GM19328 (cell line): ENCODE results near the gene C3orf22.
"Not testable (repeated sequence)": the region's sequence is repeated elsewhere in the genome, so short reads cannot be mapped to it uniquely, and the experiment has no call there.

Source experiments
- ATAC-seq: cut with Tn5 transposase; IDR thresholded peaks from one replicate; pipeline ENCODE4 v1.9.1; 2021; ENCODE audit warnings: mild to moderate bottlenecking, moderate library complexity; ENCODE audit not compliant: unreplicated experiment

Gene C3orf22

DNA sequence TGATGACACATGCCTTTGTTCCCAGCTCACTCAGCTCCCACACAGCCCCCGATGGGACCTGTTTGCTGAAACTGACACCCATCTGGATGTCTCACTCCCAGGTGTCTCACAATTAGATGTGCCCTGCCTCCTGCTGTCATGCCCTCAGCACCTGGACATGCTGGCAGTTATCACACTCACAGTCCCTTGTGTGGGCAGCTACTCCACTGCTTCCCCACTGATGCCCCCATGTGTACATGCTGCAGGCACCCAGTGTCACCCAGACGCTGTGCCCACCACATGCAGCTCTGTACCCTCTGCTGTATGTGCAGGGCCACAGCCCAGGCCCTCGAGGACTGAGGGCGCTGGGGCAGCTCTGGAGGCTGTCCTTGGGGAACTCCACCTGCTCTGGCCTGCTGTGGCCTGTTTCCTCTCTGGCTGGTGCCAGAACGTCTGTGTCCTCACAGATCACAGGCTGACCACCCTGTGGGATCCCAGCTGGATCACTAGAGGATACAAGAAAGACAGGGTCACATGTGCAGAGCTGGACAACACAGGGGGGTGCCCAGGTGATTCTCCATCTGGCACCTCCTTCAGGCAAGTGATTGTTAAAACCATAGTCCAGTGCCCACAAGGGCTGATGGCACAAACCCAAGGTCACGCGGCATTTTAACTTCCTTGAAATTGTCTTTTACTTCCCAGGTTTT, 14.0 kb downstream of the C3orf22 start:
- ATAC-seq, result no peak

- no peak for ATAC-seq
These were observed 15.2 kb downstream of the C3orf22 start for GRCh38 chr3:126543457-126544061.

GRCh38 chr3:126542340-126543241, 16.1 kb downstream of the C3orf22 start:
- ATAC-seq, result no peak

GRCh38 chr3:126541628-126542339, 16.9 kb downstream of the C3orf22 start:
- no peak for ATAC-seq

- ATAC-seq, result no peak
These were observed 17.6 kb downstream of the C3orf22 start for GRCh38 chr3:126540951-126541627.

- no peak for ATAC-seq
These were observed 18.3 kb downstream of the C3orf22 start for GRCh38 chr3:126540342-126540849.

GRCh38 chr3:126539558-126540250, 19.0 kb downstream of the C3orf22 start:
- no peak for ATAC-seq

DNA sequence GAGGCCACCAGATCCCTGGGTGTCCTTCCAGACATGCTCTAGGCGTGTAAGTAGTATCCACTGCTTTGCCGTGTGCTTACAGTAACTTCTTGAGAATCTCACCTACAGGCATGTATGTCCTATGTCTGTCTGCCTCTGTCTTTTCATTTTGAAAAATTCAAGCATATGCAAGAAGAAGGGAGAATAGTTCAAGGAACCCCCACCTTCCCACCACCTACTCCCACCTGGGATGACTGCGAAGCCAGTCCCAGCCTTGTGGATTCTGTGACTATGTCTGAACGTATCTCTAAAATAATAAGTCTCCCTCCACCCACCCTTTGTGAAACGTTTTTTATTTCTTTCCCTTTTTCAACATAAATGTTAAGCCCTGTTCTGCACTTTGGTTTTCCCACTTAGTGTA, 19.8 kb downstream of the C3orf22 start:
- ATAC-seq, result no peak

DNA sequence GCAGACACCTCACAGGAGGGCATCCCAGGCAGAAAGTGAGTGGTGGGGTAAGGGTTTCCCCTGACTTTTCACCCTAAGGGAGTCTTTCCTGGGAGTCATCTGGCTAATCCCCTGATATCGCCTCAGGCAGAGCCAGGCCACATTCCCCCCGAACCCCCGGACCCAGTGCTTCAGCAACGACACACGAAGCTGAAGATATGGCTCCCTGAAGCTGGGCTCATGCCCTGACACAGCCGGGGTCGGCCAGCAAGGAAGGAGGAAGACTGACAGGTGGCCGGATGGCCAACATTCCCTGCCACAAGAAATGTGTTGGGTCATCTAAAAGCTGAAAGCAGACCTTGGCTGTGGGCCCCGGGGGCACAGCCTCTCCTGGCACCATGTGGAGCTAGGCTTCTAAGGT, 20.4 kb downstream of the C3orf22 start:
- no peak for ATAC-seq

GRCh38 chr3:126537730-126538281, 20.9 kb downstream of the C3orf22 start:
- ATAC-seq, result no peak

GRCh38 chr3:126537116-126537729, 21.5 kb downstream of the C3orf22 start:
- no peak for ATAC-seq

- ATAC-seq, result no peak
These were observed 22.6 kb downstream of the C3orf22 start for GRCh38 chr3:126536126-126536525.

DNA sequence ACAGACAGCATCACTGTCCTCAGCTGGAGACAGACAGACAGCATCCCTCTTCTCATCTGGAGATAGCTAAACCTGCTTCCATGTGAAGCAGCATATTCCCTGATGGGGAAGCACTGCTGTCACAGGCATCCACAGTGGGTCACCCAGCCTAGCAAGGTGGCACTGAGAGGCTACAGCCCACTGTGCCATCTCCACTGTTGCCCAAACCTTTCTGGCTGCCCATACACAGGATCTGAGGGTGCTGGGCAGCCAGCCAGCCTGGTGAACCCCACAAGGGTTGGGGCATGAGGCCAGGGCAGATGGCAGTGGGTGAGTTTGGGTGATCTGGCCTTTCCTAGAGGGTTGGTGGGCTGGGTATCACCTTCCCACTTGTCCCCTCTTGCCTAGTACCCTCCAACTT, 23.1 kb downstream of the C3orf22 start:
- ATAC-seq, result no peak

- not testable (repeated sequence) for ATAC-seq
These were observed 24.0 kb downstream of the C3orf22 start for GRCh38 chr3:126534716-126535115.

DNA sequence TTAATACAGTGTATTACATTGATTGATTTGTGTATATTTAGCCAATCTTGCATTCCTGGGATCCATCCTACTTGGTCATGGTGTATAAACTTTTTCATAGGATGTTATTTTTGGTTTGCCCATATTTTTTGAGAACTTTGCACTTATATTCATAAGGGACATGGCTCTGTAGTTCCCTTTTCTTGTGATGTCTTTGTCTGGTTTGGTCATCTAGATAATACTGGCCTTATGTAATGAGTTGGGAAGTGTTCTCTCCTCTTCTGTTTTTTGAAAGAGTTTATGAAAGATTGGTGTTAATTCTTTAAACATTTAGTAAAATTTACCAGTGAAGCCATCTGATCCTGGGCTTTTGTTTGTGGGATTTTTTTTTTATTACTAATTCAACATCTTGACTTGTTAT, 25.2 kb downstream of the C3orf22 start:
- ATAC-seq, result no peak

DNA sequence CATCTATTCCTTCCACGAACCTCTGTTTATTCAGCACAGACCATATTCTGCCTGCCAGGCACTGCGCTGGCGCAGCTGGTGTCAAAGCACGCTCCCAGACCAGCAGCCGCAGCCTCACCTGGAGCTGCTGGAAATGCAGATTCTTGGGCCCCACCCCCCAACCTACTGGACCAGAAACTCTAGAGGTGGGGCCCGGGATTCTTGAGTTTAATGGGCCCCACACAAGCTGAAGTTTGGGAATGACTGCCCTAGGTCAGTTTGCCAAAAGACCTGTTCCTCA, 27.7 kb downstream of the C3orf22 start:
- ATAC-seq, result no peak

GRCh38 chr3:126530171-126531050, 28.3 kb downstream of the C3orf22 start:
- ATAC-seq, result no peak

DNA sequence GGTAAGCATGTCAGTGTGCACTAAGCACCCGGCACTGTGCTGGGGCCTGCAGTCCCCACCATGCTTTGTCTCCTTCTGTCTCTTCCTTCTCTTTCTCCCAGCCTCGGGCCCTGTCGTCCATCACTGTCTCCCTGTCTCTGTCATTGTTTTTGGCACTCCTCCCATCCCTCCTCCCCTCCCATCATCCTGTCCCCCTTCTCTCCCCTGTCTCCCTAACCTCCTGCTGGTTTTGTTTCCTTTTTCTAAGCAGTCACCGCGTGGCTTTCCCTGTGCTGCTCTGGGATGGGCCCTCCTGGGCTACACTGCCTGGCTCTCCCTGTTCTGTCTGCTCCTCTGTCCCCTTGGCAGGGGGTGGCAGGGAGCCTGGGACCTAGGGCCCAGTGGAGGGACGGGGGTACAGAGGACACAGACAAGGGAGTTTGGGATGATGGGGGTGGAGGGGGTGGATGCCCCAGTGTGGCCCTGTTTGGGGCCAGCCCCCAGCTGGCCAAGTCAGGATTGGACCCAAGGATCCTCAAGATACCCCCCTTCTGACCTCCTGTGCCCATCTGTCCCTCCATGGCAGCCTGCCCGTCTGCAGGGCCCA, 29.1 kb downstream of the C3orf22 start:
- no peak for ATAC-seq
